Measurements from ENCODE around the gene SAT1. TPM values are rescaled to one million over a fixed set of nuclear protein-coding genes. Genes with fewer than 3 reads are reported as not detected.
A peak's percentile ranks its signal among the peaks of the same experiment; 100 is the strongest.

The SAT1 gene
- total RNA-seq, 2 donors from 2014 or later, result 483 to 493 TPM

- ATAC-seq, result no peak
- peak overlapping the region in 2 of 4 donors; percentile 90 to 93 for H3K27ac ChIP-seq
- H3K4me1 ChIP-seq, result no peaks in the 10 kb centered on the region
- H3K4me3 ChIP-seq, result no peak overlapping the region
- no peak for DNase-seq
- intact Hi-C loops (cut with DNase I), result no loop called here
- no peak for TF ChIP-seq CTCF (IDR thresholded peaks at IDR 0.05)
- TF ChIP-seq POLR2A (IDR thresholded peaks at IDR 0.05), result no peak
- no peaks in the 10 kb centered on the region for H3K36me3 ChIP-seq (replicated peaks in 1 of 2; ENCODE audit: insufficient read depth in 1 of 2, low read depth in 2 of 2)
- WGBS, 2 donors, result 11 to 22% methylated on average over 6 of the region's 6 CpGs
- H3K9me3 ChIP-seq, result no peaks in the 10 kb centered on the region
- no peaks in the 10 kb centered on the region for H3K27me3 ChIP-seq
Measured at GRCh38 chrX:23782455-23782854, 518 bp upstream of the SAT1 start.

- no peak for TF ChIP-seq POLR2A (IDR thresholded peaks at IDR 0.05)
- no peak for TF ChIP-seq CTCF (IDR thresholded peaks at IDR 0.05)
- Histone ChIP-seq H3K27ac (peak overlapping the region; percentile 79 to 93 (median 92)), H3K4me3 (peak overlapping the region; percentile 48 to 53), H3K9me3 (no peaks in the 10 kb centered on the region), H3K4me1 (no peaks in the 10 kb centered on the region), H3K27me3 (no peaks in the 10 kb centered on the region), H3K36me3 (replicated peaks in 1 of 2; ENCODE audit: insufficient read depth in 1 of 2, low read depth in 2 of 2) (no peaks in the 10 kb centered on the region)
- ATAC-seq (no peak), DNase-seq (peak in 1 of 4 donors; percentile 15)
- WGBS, 2 donors, result 9 to 14% methylated on average over 14 to 21 of the region's 21 CpGs
- intact Hi-C loops (cut with DNase I), result no loop called here
Measured at GRCh38 chrX:23783589-23784469, 856 bp downstream of the SAT1 start.

- peak in 2 of 4 donors; percentile 25 to 34 for DNase-seq
Measured at GRCh38 chrX:23784470-23785331, 1.7 kb downstream of the SAT1 start.

GRCh38 chrX:23785580-23785979 lies 2.6 kb downstream of the SAT1 start:
- Histone ChIP-seq H3K4me1 (no peaks in the 10 kb centered on the region), H3K36me3 (replicated peaks in 1 of 2; ENCODE audit: insufficient read depth in 1 of 2, low read depth in 2 of 2) (no peaks in the 10 kb centered on the region), H3K27me3 (no peaks in the 10 kb centered on the region), H3K4me3 (no peak overlapping the region), H3K27ac (peak overlapping the region in 2 of 4 donors; percentile 90 to 93), H3K9me3 (no peaks in the 10 kb centered on the region)
- ATAC-seq (no peak), DNase-seq (no peak)
- intact Hi-C loops (cut with DNase I), result no loop called here
- TF ChIP-seq POLR2A (IDR thresholded peaks at IDR 0.05) (no peak), CTCF (IDR thresholded peaks at IDR 0.05) (no peak)
- WGBS, 2 donors, result 50 to 78% methylated on average over 2 of the region's 2 CpGs

More at GRCh38 chrX:23784470-23785331, 1.7 kb downstream of the SAT1 start:
- Histone ChIP-seq H3K36me3 (replicated peaks in 1 of 2; ENCODE audit: insufficient read depth in 1 of 2, low read depth in 2 of 2) (no peaks in the 10 kb centered on the region), H3K9me3 (no peaks in the 10 kb centered on the region), H3K27ac (peak overlapping the region; percentile 3 to 93 (median 92)), H3K4me3 (no peak overlapping the region), H3K4me1 (no peaks in the 10 kb centered on the region), H3K27me3 (no peaks in the 10 kb centered on the region)
- intact Hi-C loops (cut with DNase I), result no loop called here
- no peak for TF ChIP-seq CTCF (IDR thresholded peaks at IDR 0.05)
- TF ChIP-seq POLR2A (IDR thresholded peaks at IDR 0.05), result peak in 2 of 3 donors; percentile 30 to 55
- ATAC-seq, result no peak
- WGBS, 2 donors, result 26 to 28% methylated on average over 6 to 8 of the region's 8 CpGs

Measured in body of pancreas (tissue), 4 donors.